ENCODE data around the gene FERMT3. TPM values are rescaled to one million over a fixed set of nuclear protein-coding genes. Genes with fewer than 3 reads are reported as not detected.

Gene FERMT3
- total and polyA plus RNA-seq, 7 donors: 15.0 to 41.5 (median 20.4) TPM

DNA sequence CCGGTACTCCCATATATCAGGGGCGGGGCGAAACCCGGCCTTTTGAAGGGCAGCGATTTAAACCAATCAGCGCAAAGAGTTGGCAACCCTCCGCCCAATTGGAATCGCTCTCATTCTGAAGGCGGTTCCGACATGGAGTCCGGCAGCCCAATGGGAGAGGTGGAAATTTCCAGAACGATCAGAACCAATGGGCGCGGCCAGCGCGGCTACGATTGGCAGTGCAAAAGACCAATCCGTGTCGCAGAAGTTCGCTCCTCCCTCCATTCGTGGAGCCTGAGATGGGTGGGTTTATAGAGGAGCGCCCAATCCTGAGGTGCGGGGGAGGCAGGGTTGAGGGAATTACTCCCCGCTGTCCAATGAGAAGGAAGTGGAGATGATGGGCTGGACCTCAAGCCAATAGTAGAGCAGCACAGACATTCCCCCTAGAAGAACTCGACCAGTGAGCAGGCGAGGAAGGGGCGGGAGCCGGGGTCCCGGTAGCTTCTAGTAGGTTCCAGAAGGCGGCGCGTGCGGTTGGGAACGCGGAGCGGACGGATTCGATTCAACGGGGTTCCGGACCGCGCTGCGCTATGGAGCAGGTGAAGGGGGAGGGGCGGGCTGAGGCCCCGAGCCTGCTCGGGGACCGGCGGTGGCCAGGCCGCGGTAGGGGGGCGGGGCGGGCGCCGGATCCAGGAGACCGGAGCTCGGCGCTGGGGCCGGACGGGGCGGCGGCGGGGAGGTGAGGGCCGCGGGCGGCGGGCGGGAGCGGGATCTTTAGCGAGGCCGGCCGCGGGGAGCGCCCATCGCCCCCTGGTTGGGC lies 20.6 kb upstream of the FERMT3 start, which contains the start of gene STIP1:
TSS of gene STIP1 (plus strand) at position 479 of the 799 bp plus-strand sequence. CDS start at position 570, 91 bp downstream.
- Histone ChIP-seq H3K4me1 (peaks cover 0 to 63% (median 42%) of the 10 kb centered on the region in 4 donors), H3K27ac (peak within 1 kb of the TSS; percentile 92 to 97 (median 94)), H3K9me3 (no peaks in the 10 kb centered on the region), H3K36me3 (no peaks in the 10 kb centered on the region), H3K4me3 (peak within 1 kb of the TSS; percentile 58 to 66 (median 59)), H3K27me3 (no peaks in the 10 kb centered on the region)
- WGBS, 2 donors: 1% methylated on average over 74 of the region's 74 CpGs
- TF ChIP-seq, protein P1, sequence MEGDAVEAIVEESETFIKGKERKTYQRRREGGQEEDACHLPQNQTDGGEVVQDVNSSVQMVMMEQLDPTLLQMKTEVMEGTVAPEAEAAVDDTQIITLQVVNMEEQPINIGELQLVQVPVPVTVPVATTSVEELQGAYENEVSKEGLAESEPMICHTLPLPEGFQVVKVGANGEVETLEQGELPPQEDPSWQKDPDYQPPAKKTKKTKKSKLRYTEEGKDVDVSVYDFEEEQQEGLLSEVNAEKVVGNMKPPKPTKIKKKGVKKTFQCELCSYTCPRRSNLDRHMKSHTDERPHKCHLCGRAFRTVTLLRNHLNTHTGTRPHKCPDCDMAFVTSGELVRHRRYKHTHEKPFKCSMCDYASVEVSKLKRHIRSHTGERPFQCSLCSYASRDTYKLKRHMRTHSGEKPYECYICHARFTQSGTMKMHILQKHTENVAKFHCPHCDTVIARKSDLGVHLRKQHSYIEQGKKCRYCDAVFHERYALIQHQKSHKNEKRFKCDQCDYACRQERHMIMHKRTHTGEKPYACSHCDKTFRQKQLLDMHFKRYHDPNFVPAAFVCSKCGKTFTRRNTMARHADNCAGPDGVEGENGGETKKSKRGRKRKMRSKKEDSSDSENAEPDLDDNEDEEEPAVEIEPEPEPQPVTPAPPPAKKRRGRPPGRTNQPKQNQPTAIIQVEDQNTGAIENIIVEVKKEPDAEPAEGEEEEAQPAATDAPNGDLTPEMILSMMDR (IDR thresholded peaks at IDR 0.05): peak in 2 of 4 experiments; percentile 17 to 27
- TF ChIP-seq EP300 (IDR thresholded peaks at IDR 0.05) (no peak), POLR2A (IDR thresholded peaks at IDR 0.05) (peak; percentile 46 to 60), POLR2AphosphoS5 (IDR thresholded peaks at IDR 0.05) (peak; percentile 91 to 98 (median 94))
- intact Hi-C loops (cut with DNase I): loop anchor here (5.0 kb wide), 1 partner anchor 41 kb away; the partner anchor contains the start of genes NUDT22 and TRPT1
- DNase-seq: peak; percentile 100

DNA sequence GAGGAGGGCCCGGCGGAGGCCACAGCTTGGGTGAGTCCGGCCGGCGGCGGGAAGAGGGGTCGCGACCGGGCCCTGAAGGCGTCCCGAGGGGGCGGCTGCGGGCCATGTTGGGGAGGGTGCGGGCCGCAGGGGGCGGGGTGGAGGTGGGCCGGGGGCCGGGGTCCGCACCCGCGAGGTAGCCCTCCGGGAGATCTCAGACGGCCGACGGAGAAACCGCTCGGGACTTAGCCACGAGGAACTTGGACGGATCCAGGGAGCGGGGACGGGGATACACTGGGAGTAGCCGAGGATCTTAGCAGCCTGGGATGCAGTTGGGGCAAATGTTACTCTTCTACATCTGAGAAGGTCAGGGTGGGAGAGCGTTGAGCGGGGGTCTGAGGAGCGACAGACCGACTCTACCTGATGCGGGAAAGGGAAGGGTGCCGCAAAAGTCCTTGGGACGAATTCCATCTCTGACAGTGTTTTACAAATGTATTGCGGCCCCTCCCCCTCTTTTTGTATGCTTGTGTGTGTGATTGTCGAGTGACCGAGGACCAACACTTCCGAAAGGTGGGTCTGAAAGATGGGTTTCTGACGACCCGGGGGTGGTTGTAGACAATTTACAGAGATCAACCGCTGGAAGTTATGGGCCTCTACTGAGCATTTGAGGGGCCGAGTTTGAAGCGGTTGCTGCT lies 19.9 kb upstream of the FERMT3 start:
- no peak for TF ChIP-seq EP300 (IDR thresholded peaks at IDR 0.05)
- TF ChIP-seq POLR2AphosphoS5 (IDR thresholded peaks at IDR 0.05): no peak
- TF ChIP-seq, protein P1 (IDR thresholded peaks at IDR 0.05): no peak
- no peak for TF ChIP-seq POLR2A (IDR thresholded peaks at IDR 0.05)
- DNase-seq: peak; percentile 75
- H3K27ac ChIP-seq: no peak overlapping the region
- no peak overlapping the region for H3K4me3 ChIP-seq
- intact Hi-C loops (cut with DNase I): loop anchor here (5.0 kb wide), 1 partner anchor 41 kb away; the partner anchor contains the start of genes NUDT22 and TRPT1
- H3K27me3 ChIP-seq: no peaks in the 10 kb centered on the region
- 1% methylated on average over 48 of the region's 48 CpGs for WGBS, 2 donors
- peaks cover 0 to 55% (median 37%) of the 10 kb centered on the region in 4 donors for H3K4me1 ChIP-seq
- H3K36me3 ChIP-seq: no peaks in the 10 kb centered on the region
- no peaks in the 10 kb centered on the region for H3K9me3 ChIP-seq

- 92 to 93% methylated on average over 5 of the region's 5 CpGs for WGBS, 2 donors
- H3K36me3 ChIP-seq: peaks cover 41 to 51% (median 46%) of the 10 kb centered on the region in 4 donors
- peaks cover 0 to 22% (median 11%) of the 10 kb centered on the region in 4 donors for H3K4me1 ChIP-seq
- TF ChIP-seq, protein P1 (IDR thresholded peaks at IDR 0.05): no peak
- no peak for TF ChIP-seq POLR2AphosphoS5 (IDR thresholded peaks at IDR 0.05)
- no peak for TF ChIP-seq EP300 (IDR thresholded peaks at IDR 0.05)
- no peak for TF ChIP-seq POLR2A (IDR thresholded peaks at IDR 0.05)
- no peaks in the 10 kb centered on the region for H3K9me3 ChIP-seq
- no peak overlapping the region for H3K27ac ChIP-seq
- H3K27me3 ChIP-seq: no peaks in the 10 kb centered on the region
- intact Hi-C loops (cut with DNase I): no loop called here
- no peak overlapping the region for H3K4me3 ChIP-seq
- DNase-seq: no peak
These were observed 14.1 kb upstream of the FERMT3 start for GRCh38 chr11:64192434-64192833.

- no peak overlapping the region for H3K4me3 ChIP-seq
- intact Hi-C loops (cut with DNase I): no loop called here
- no peaks in the 10 kb centered on the region for H3K9me3 ChIP-seq
- H3K27me3 ChIP-seq: no peaks in the 10 kb centered on the region
- no peak for DNase-seq
- peaks cover 0 to 1% (median 0%) of the 10 kb centered on the region in 4 donors for H3K4me1 ChIP-seq
- H3K27ac ChIP-seq: no peak overlapping the region
- 82 to 85% methylated on average over 9 of the region's 9 CpGs for WGBS, 2 donors
- TF ChIP-seq, protein P1 (IDR thresholded peaks at IDR 0.05): no peak
- TF ChIP-seq EP300 (IDR thresholded peaks at IDR 0.05) (no peak), POLR2A (IDR thresholded peaks at IDR 0.05) (no peak), POLR2AphosphoS5 (IDR thresholded peaks at IDR 0.05) (no peak)
- peaks cover 64 to 93% (median 80%) of the 10 kb centered on the region in 4 donors for H3K36me3 ChIP-seq
These were observed 9.9 kb upstream of the FERMT3 start for GRCh38 chr11:64196626-64197025.

All from sigmoid colon (tissue), 7 donors.